ENCODE measurements around the gene APBA2. TPM values are rescaled to one million over a fixed set of nuclear protein-coding genes. Genes with fewer than 3 reads are reported as not detected.

Gene APBA2
- total and polyA plus RNA-seq, 2 of the 4 experiments (the other 2 are of a cell fraction) = 21.7 to 33.0 TPM

DNA sequence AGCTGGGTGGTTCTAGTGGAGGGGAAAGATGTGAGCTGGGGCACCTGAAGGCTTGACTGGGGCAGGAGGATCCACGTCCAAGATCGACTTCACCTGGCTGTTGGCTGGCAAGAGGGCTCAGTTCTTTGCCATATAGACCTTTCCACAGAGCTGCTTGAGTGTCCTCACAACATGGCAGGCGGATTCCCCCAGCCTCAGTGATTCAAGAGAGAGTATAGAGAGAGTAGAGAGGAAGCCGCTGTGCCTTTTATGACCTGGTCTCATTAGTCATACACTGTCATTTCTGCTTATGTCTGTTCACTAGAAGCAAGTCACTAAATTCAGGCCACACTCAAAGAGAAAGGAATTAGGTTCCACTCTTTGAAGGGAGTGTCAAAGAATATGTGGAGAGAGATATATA is 101.6 kb downstream of the APBA2 start:
- peaks cover 3% of the 10 kb centered on the region; the same call in 1 of the 2 replicates for H3K9me1 ChIP-seq (ENCODE audit: insufficient read depth, low read length)
- no peaks in the 10 kb centered on the region for H3K27me3 ChIP-seq (ENCODE audit: control insufficient read depth, insufficient read depth, low read length)
- in situ Hi-C loops (cut with MboI; ENCODE audit: low sequenced_read_pairs) = no loop called here
- H4K20me1 ChIP-seq (ENCODE audit: insufficient read depth, low read length) = peaks cover 7% of the 10 kb centered on the region; the same call in 1 of the 2 replicates
- peaks cover 11% of the 10 kb centered on the region for H3K4me1 ChIP-seq (ENCODE audit: control insufficient read depth, insufficient read depth, low read length)
- peaks cover 6 to 45% of the 10 kb centered on the region in 2 experiments for H3K79me1 ChIP-seq (ENCODE audit: low read depth in 1 of 2, low read length in 2 of 2)
- no peaks in the 10 kb centered on the region for H3K9me3 ChIP-seq (ENCODE audit: control insufficient read depth, insufficient read depth, low read length)
- intact Hi-C loops (cut with micrococcal nuclease) = loop anchor here (10.0 kb wide), 1 partner anchor 97 kb away; no protein-coding TSS in a partner anchor
- no peak overlapping the region for H3K27ac ChIP-seq (ENCODE audit: insufficient read depth, low read length)
- no peaks in the 10 kb centered on the region for H3K36me3 ChIP-seq (ENCODE audit: control insufficient read depth, insufficient read depth, low read length)
- no peak overlapping the region for H2AK9ac ChIP-seq (replicated peaks; ENCODE audit: low read depth, low read length, poor library complexity)
- H2BK20ac ChIP-seq (ENCODE audit: low read depth, low read length) = no peak overlapping the region
- CTCF ChIA-PET = no interaction called here
- H2BK120ac ChIP-seq (ENCODE audit: low read depth, low read length) = no peak overlapping the region
- no peak overlapping the region for H3K4ac ChIP-seq (ENCODE audit: low read depth, low read length)
- H3K56ac ChIP-seq (ENCODE audit: extremely low read depth, insufficient read depth, low read length) = no peak overlapping the region
- no peak for ATAC-seq (ENCODE audit: low read depth)
- no TSS peak for BruUV-seq (replicated peaks)
- H3K23ac ChIP-seq (ENCODE audit: low read depth, low read length) = no peak overlapping the region
- no peak overlapping the region for H3K9ac ChIP-seq (ENCODE audit: low read depth, low read length)
- DNase-seq = no peak
- POLR2A ChIA-PET (ENCODE audit: unreplicated experiment) = no interaction called here
- no peak overlapping the region for H3K4me3 ChIP-seq (ENCODE audit: insufficient read depth, low read depth, low read length)
- H3K14ac ChIP-seq (replicated peaks; ENCODE audit: low read depth, low read length) = no peak overlapping the region
- TF ChIP-seq RAD21 (IDR thresholded peaks at IDR 0.05; ENCODE audit: low read length) (no peak), RFX5 (IDR thresholded peaks at IDR 0.05; ENCODE audit: low read depth, low read length) (no peak), MAFK (IDR thresholded peaks at IDR 0.05; ENCODE audit: low read depth, low read length) (no peak), CHD1 (IDR thresholded peaks at IDR 0.05; ENCODE audit: low read depth, low read length) (no peak), BHLHE40 (IDR thresholded peaks at IDR 0.05; ENCODE audit: low read depth, low read length) (no peak), CEBPB (IDR thresholded peaks at IDR 0.05; ENCODE audit: low read depth, low read length) (no peak), SMC3 (IDR thresholded peaks at IDR 0.05; ENCODE audit: low read depth, low read length) (no peak), RCOR1 (IDR thresholded peaks at IDR 0.05; ENCODE audit: insufficient replicate concordance, low read length) (no peak), MXI1 (IDR thresholded peaks at IDR 0.05; ENCODE audit: borderline replicate concordance, low read depth, low read length) (no peak), FOS (IDR thresholded peaks at IDR 0.05; ENCODE audit: low read depth, low read length) (no peak), MAZ (IDR thresholded peaks at IDR 0.05; ENCODE audit: borderline replicate concordance, low read depth, low read length) (no peak)
- TF ChIP-seq, protein P1, sequence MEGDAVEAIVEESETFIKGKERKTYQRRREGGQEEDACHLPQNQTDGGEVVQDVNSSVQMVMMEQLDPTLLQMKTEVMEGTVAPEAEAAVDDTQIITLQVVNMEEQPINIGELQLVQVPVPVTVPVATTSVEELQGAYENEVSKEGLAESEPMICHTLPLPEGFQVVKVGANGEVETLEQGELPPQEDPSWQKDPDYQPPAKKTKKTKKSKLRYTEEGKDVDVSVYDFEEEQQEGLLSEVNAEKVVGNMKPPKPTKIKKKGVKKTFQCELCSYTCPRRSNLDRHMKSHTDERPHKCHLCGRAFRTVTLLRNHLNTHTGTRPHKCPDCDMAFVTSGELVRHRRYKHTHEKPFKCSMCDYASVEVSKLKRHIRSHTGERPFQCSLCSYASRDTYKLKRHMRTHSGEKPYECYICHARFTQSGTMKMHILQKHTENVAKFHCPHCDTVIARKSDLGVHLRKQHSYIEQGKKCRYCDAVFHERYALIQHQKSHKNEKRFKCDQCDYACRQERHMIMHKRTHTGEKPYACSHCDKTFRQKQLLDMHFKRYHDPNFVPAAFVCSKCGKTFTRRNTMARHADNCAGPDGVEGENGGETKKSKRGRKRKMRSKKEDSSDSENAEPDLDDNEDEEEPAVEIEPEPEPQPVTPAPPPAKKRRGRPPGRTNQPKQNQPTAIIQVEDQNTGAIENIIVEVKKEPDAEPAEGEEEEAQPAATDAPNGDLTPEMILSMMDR (conservative IDR thresholded peaks at IDR 0.05; ENCODE audit: low read depth, low read length) = no peak
- TF ChIP-seq, protein P2, sequence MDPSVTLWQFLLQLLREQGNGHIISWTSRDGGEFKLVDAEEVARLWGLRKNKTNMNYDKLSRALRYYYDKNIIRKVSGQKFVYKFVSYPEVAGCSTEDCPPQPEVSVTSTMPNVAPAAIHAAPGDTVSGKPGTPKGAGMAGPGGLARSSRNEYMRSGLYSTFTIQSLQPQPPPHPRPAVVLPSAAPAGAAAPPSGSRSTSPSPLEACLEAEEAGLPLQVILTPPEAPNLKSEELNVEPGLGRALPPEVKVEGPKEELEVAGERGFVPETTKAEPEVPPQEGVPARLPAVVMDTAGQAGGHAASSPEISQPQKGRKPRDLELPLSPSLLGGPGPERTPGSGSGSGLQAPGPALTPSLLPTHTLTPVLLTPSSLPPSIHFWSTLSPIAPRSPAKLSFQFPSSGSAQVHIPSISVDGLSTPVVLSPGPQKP (IDR thresholded peaks at IDR 0.05; ENCODE audit: borderline replicate concordance, low read depth, low read length) = no peak
- no peak overlapping the region for H2BK15ac ChIP-seq (ENCODE audit: low read depth, low read length)
- H2BK5ac ChIP-seq (ENCODE audit: low read depth, low read length, poor library complexity, severe bottlenecking) = no peak overlapping the region
- WGBS, 2 experiments (ENCODE audit: extremely low coverage in 2 of 2, insufficient read length in 1 of 2) = no CpG with 5 or more reads among the region's 4 CpGs
- no peak overlapping the region for H4K5ac ChIP-seq (ENCODE audit: low read depth, low read length)
- H4K91ac ChIP-seq (ENCODE audit: insufficient read depth, low read depth, low read length) = no peak overlapping the region
- H3K4me2 ChIP-seq (ENCODE audit: low read depth, low read length) = no peak overlapping the region
- H4K8ac ChIP-seq (ENCODE audit: low read depth in 2 of 2, low read length in 2 of 2) = no peak overlapping the region
- H2AK5ac ChIP-seq (ENCODE audit: low read depth, low read length) = no peak overlapping the region
- H2AFZ ChIP-seq (replicated peaks; ENCODE audit: low read length, poor library complexity) = no peak overlapping the region
- dilution Hi-C loops (cut with HindIII; ENCODE audit: low sequenced_read_pairs, unreplicated experiment) = no loop called here
- H3K18ac ChIP-seq (ENCODE audit: low read depth, low read length) = no peak overlapping the region
